K562 (cell line): ENCODE measurements around the gene STX18. TPM values are rescaled to one million over a fixed set of nuclear protein-coding genes. Genes with fewer than 3 reads are reported as not detected.
A peak's percentile ranks its signal among the peaks of the same experiment; 100 is the strongest.

Experiments used
- ATAC-seq: fragments of 200-7000 bp; cut with Tn5 transposase; 3 replicates; pipeline ENCODE4 v1.9.1; 2020; ENCODE audit warnings: moderate library complexity
- BruUV-seq: library from RNA; stranded (reverse); fragments of 400-500 nt; replicated peaks from 2 replicates; lab custom pipeline; 2021; lab: Mats Ljungman, UMichigan
- CTCF ChIA-PET: fragments of 300-600 bp; formaldehyde crosslinking; extraction: SDS; loops from one replicate; lab custom pipeline; 2021; ENCODE audit warnings: low intra/inter-chr PET ratio; lab: Yijun Ruan, JAX
- POLR2A ChIA-PET: fragments of 300-600, 350-650 bp; sonication (Branson Sonifier 250); formaldehyde crosslinking; extraction: SDS; loops from one replicate; lab custom pipeline; 2021; ENCODE audit warnings: antibody characterized with exemption, inconsistent platforms; lab: Yijun Ruan, JAX
- DNase-seq, 4 experiments: peaks; one replicate each; pipeline versions ENCODE4 v3.0.0 to v3.0.0-alpha.2; 2011 to 2018; ENCODE audit warnings: low spot score in 3 of 4, mixed read lengths in 3 of 4; ENCODE audit errors: extremely low read depth in 1 of 4
- FAIRE-seq: peaks from 2 replicates; lab custom pipeline; 2011; peaks lifted over from hg19 to GRCh38; lab: Jason Lieb, UNC
- H2AFZ ChIP-seq: 2 replicates; pipeline ENCODE4 v1.6.0; 2011; ENCODE audit warnings: low read depth, low read length, control low read depth, inconsistent platforms
- H3K27ac ChIP-seq: fragments of 200-600 bp; 3 replicates; pipeline ENCODE4 v1.8.0; 2011; ENCODE audit warnings: low read depth, mild to moderate bottlenecking, control low read depth, inconsistent platforms, low read length, moderate library complexity, mixed read lengths; ENCODE audit errors: extremely low read depth
- H3K27me3 ChIP-seq, 2 experiments: fragments of 300-600 bp in 1 of 2; 2 replicates in 1 of 2; 3 replicates in 1 of 2; pipeline versions ENCODE4 v1.6.0 to v1.8.0; 2011; ENCODE audit warnings: inconsistent platforms in 2 of 2, low read length in 2 of 2, mild to moderate bottlenecking in 1 of 2, mixed read lengths in 1 of 2, moderate library complexity in 1 of 2; ENCODE audit not compliant: control insufficient read depth in 2 of 2, insufficient read depth in 2 of 2
- H3K36me3 ChIP-seq: fragments of 300-600 bp; 3 replicates; pipeline ENCODE4 v1.8.0; 2011; ENCODE audit warnings: mild to moderate bottlenecking, low read length, inconsistent platforms; ENCODE audit not compliant: control insufficient read depth, insufficient read depth
- H3K4me1 ChIP-seq, 2 experiments: fragments of 200-600 bp in 1 of 2; replicated peaks in 1 of 2; 2 replicates in 1 of 2; 3 replicates in 1 of 2; pipeline versions ENCODE4 v1.5.1 to v1.8.0; 2011; ENCODE audit warnings: inconsistent platforms in 2 of 2, low read length in 2 of 2, mild to moderate bottlenecking in 1 of 2, mixed read lengths in 1 of 2, moderate library complexity in 1 of 2; ENCODE audit not compliant: control insufficient read depth in 2 of 2, insufficient read depth in 2 of 2
- H3K4me2 ChIP-seq: 2 replicates; pipeline ENCODE4 v1.6.1; 2011; ENCODE audit warnings: low read length, control low read depth, inconsistent platforms, mixed read lengths; ENCODE audit not compliant: insufficient read depth
- H3K4me3 ChIP-seq: fragments of 200-600 bp; sonication (generic), shearing (Covaris generic); 2 replicates; pipeline ENCODE4 v1.5.1; 2016; ENCODE audit warnings: control low read depth, inconsistent platforms
- H3K79me2 ChIP-seq: fragments of 200-600 bp; 3 replicates; pipeline ENCODE4 v1.8.0; 2011; ENCODE audit warnings: low read length, inconsistent platforms; ENCODE audit not compliant: control insufficient read depth, insufficient read depth
- H3K9ac ChIP-seq, 2 experiments: 2 replicates each; pipeline versions ENCODE4 v1.6.0 to v1.6.1; 2011; ENCODE audit warnings: low read depth in 2 of 2, low read length in 2 of 2, control low read depth in 1 of 2, inconsistent platforms in 1 of 2, mild to moderate bottlenecking in 1 of 2, mixed read lengths in 1 of 2; ENCODE audit not compliant: insufficient read depth in 1 of 2
- H3K9me1 ChIP-seq: one replicate; pipeline ENCODE4 v1.6.0; 2011; ENCODE audit warnings: inconsistent platforms, mild to moderate bottlenecking, low read length, moderate library complexity; ENCODE audit not compliant: control insufficient read depth, insufficient read depth
- H3K9me3 ChIP-seq: replicated peaks from 2 replicates; pipeline ENCODE4 v1.5.1; 2011; ENCODE audit warnings: low read depth, low read length, inconsistent platforms; ENCODE audit not compliant: control insufficient read depth, insufficient read depth
- H4K20me1 ChIP-seq: replicated peaks from 2 replicates; pipeline ENCODE4 v1.6.1; 2011; ENCODE audit warnings: low read length, inconsistent platforms, mixed read lengths; ENCODE audit not compliant: control insufficient read depth, insufficient read depth
- CBX1 ChIP-seq: sonication (generic); IDR thresholded peaks from 2 replicates; pipeline ENCODE4 v1.6.1; 2016; ENCODE audit warnings: antibody characterized with exemption, low read depth, mild to moderate bottlenecking
- GABPB1 ChIP-seq: sonication (generic); formaldehyde crosslinking; IDR thresholded peaks from 2 replicates; pipeline ENCODE4 v1.8.0; 2022; ENCODE audit warnings: mild to moderate bottlenecking, missing genetic modification reagents
- MCM3 ChIP-seq: fragments of 450-650 bp; IDR thresholded peaks from 2 replicates; pipeline ENCODE4 v1.6.1; 2016
- MTF1 ChIP-seq: fragments of 250-450 bp; sonication (Bioruptor Pico); IDR thresholded peaks from 2 replicates; pipeline ENCODE4 v1.9.0; 2021; ENCODE audit warnings: moderate library complexity, mild to moderate bottlenecking, inconsistent platforms, borderline replicate concordance
- NBN ChIP-seq: fragments of 450-650 bp; IDR thresholded peaks from 2 replicates; pipeline ENCODE4 v1.6.1; 2016; ENCODE audit warnings: low read depth, mild to moderate bottlenecking
- RBM15 ChIP-seq: fragments of 200-400 bp; formaldehyde crosslinking; IDR thresholded peaks from 2 replicates; pipeline ENCODE4 v1.6.1; 2018; ENCODE audit warnings: mild to moderate bottlenecking, low read length, moderate library complexity; ENCODE audit not compliant: insufficient read depth
- TEAD1 ChIP-seq, 2 experiments: fragments of 450-650 bp in 1 of 2; sonication (generic) in 1 of 2; formaldehyde crosslinking; IDR thresholded peaks; 2 replicates each; pipeline versions ENCODE4 v1.4.0 to v1.8.0; 2020 to 2022; ENCODE audit warnings: mild to moderate bottlenecking in 2 of 2, missing genetic modification reagents in 1 of 2
- TGIF2 ChIP-seq: sonication (generic); formaldehyde crosslinking; IDR thresholded peaks from 2 replicates; pipeline ENCODE4 v1.8.1; 2022; ENCODE audit warnings: mild to moderate bottlenecking, missing genetic modification reagents, moderate library complexity
- WGBS: fragments of 100-300 bp; shearing (Covaris generic); methylation state at CpG from one replicate; pipeline ENCODE4 v1.1.6; 2016; ENCODE audit warnings: low coverage, mixed read lengths; ENCODE audit not compliant: insufficient coverage; ENCODE audit errors: missing lambda C conversion rate; 5-methylcytosine and 5-hydroxymethylcytosine counted together
- in situ Hi-C: fragments of 300-500 bp; cut with MboI; formaldehyde crosslinking; loops from 4 replicates; pipeline ENCODE4 v1.15.0; 2018; ENCODE audit warnings: inconsistent platforms, mixed read lengths
- intact Hi-C: fragments of 100-400 bp; cut with micrococcal nuclease; formaldehyde crosslinking; loops from 2 replicates; pipeline ENCODE4 v1.14.2; 2022
- polyA plus RNA-seq, 8 experiments: library from polyadenylated mRNA; depleted of rRNA in 4 of 8; stranded (reverse) in 5 of 8; unstranded in 3 of 8; fragments of >200 nt; fragmentation: Nextera tagmentation in 2 of 8; fragmentation: Illumina TruSeq in 1 of 8; extraction: Ambion mirVana in 2 of 8; extraction: Trizol in 1 of 8; gene quantifications; 2 replicates each; pipeline versions ENCODE4 v1.2.1 to v1.2.3, GENCODE V29; 2011 to 2014; ENCODE audit warnings: inconsistent platforms in 1 of 8, missing spikeins in 1 of 8
- total RNA-seq, 7 experiments: library from RNA; depleted of rRNA in 6 of 7; stranded (reverse); fragments of >200 nt in 6 of 7; fragmentation: Illumina TruSeq in 2 of 7; extraction: Trizol in 2 of 7; gene quantifications; 2 replicates each; pipeline versions ENCODE4 v1.2.1 to v1.2.3, GENCODE V29; 2011 to 2021; ENCODE audit warnings: low replicate concordance in 1 of 7
- TF ChIP-seq, protein P1 (sequence below): fragments of 250-450 bp; sonication (Bioruptor Pico); IDR thresholded peaks from 2 replicates; pipeline ENCODE4 v1.8.0; 2022; ENCODE audit warnings: moderate library complexity, mild to moderate bottlenecking, inconsistent platforms

STX18 gene
- total and polyA plus RNA-seq, 9 of the 15 experiments (the other 6 are each of a cell fraction or from before 2014, with no cell fraction given) = 6.2 to 41.7 (median 22.7) TPM

- TF ChIP-seq TEAD1 (CRISPR knock-in tag; IDR thresholded peaks at IDR 0.05) (no peak), NBN (no peak)
- TF ChIP-seq, protein P1, sequence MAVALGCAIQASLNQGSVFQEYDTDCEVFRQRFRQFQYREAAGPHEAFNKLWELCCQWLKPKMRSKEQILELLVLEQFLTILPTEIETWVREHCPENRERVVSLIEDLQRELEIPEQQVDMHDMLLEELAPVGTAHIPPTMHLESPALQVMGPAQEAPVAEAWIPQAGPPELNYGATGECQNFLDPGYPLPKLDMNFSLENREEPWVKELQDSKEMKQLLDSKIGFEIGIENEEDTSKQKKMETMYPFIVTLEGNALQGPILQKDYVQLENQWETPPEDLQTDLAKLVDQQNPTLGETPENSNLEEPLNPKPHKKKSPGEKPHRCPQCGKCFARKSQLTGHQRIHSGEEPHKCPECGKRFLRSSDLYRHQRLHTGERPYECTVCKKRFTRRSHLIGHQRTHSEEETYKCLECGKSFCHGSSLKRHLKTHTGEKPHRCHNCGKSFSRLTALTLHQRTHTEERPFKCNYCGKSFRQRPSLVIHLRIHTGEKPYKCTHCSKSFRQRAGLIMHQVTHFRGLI = no peak
Observed at GRCh38 chr4:4412641-4413372, 129.0 kb downstream of the STX18 start (continued).

GRCh38 chr4:4411906-4412305 lies 129.9 kb downstream of the STX18 start:
- Histone ChIP-seq H4K20me1 (peaks cover 11% of the 10 kb centered on the region), H3K9me1 (no peaks in the 10 kb centered on the region), H3K27me3 (peaks cover 24 to 86% of the 10 kb centered on the region in 2 experiments), H3K4me1 (peaks cover 0 to 6% of the 10 kb centered on the region in 2 experiments; a peak in 2 of 5 replicates), H3K4me3 (no peak overlapping the region), H2AFZ (no peak overlapping the region), H3K4me2 (no peak overlapping the region), H3K9ac (no peak overlapping the region), H3K36me3 (no peaks in the 10 kb centered on the region), H3K27ac (no peak overlapping the region), H3K79me2 (no peaks in the 10 kb centered on the region), H3K9me3 (no peaks in the 10 kb centered on the region)
- FAIRE-seq = peak; percentile 19
- TF ChIP-seq GABPB1 (CRISPR knock-in tag) (no peak), CBX1 (no peak), TGIF2 (CRISPR knock-in tag) (no peak), RBM15 (no peak), MCM3 (no peak), MTF1 (CRISPR knock-in tag) (no peak)
- intact Hi-C loops = no loop called here
- no TSS peak for BruUV-seq
- CTCF ChIA-PET = no interaction called here
- DNase-seq = no peak
- POLR2A ChIA-PET = interaction anchor here (1.4 kb wide), 1 partner anchor 17 kb away, joined by 3 read pairs; no protein-coding TSS in a partner anchor
- WGBS = 22% methylated on average over 14 of the region's 15 CpGs
- ATAC-seq = no peak
- in situ Hi-C loops = no loop called here
